Measurements from ENCODE around the gene SMCO1.
A peak's percentile ranks its signal among the peaks of the same experiment; 100 is the strongest.
"Not testable (repeated sequence)": the region's sequence is repeated elsewhere in the genome, so short reads cannot be mapped to it uniquely, and the experiment has no call there.

SMCO1 gene

DNA sequence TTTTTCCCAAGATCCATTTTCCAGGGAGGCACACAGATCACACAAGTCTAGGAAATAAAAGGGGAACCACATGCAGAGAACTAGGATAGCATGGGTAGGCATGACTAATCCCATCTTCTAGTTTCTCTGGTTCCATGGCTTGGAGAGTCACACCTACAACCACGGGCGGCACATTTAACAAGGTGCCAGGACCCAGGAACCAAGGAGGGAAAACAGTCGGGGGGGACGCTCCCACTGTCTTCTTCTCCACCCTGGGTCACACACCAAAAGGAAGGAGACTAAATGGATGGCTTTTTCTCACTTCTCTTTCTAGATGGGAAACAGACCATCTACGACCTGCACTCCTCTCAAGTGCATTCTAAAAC lies 4.6 kb upstream of the SMCO1 start:
- DNase-seq: no peak

DNA sequence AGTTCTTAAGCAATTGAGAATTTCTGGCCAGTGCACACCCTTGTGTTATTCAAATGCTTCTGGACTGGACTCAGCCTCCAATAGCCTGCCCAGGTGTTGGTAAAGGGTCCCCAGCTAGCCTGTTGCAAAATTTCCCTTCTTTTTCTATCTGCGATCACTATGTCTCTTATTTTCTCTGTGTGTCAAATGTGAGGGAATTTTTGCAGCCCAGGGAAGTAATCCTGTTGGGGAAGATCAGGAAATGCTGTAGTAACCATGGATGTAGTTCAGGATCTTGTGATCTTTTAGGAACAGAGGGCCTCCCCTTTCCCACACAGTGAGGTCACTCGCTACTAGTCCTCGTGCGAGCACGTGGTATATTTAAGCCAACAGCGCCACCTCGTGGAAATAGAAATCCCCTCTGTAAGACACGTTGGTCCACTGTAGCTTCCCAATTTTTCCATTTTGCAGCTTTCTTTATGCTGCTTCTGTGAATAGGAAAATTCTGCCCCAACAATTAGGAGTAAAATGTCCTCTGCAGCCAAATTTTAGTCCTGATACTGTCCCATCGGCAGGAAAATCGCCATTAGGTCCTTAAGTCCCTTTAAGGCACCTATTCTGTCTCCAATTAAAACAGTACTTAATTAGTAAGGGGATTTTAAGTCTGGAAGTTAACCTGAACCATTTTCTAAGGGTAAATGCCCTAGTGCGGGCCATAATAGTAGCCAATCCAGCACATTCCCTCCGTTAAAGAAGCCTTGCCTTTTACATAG lies 4.0 kb upstream of the SMCO1 start:
- peak; percentile 22 for DNase-seq

DNA sequence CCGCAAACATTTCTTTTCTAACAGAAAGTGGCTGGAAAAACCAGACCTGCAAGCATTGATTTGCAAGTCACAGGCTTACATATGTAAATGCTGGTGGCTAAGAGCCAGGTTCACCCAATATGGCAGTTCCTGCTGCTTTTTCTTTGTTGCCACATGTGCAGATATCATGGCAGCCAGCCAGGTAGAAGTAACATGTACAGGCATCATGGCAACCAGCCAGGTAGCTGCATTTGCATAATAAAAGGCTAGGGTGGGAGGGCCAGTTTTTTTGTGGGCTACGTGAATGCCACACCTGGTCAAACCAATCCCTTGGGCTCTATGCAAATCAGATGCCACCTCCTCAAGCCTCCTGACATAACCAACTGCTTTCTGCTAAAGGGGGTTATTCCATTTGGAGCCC lies 2.8 kb upstream of the SMCO1 start:
- DNase-seq: peak; percentile 97

DNA sequence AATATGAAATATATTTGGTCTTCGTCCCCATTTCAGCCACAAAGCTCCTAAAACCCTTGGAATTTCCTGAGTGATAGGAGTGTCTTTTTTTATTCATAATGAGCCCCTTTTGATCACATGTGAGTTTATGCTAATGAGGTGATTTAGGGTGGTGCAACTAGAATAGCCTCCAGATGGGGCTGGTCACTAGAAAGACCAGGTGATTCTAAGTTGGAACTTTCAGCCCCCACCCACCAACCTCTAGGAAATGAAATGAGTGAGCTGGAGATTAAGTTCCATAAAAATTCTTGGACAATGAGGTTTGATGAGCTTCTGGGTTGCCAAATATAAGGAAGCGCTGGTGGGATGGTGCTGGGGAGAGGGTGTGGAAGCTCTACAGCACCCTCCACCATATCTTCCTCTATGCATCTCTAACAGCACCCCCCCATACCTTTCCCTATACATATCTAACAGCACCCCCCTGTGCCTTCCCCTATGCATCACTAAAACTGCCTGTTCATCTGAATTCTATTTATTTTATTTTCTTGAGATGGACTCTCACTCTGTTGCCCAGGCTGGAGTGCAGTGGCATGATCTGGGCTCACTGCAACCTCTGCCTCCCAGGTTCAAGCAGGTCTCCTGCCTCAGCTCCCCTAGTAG lies 2.1 kb upstream of the SMCO1 start:
- no peak for DNase-seq

DNA sequence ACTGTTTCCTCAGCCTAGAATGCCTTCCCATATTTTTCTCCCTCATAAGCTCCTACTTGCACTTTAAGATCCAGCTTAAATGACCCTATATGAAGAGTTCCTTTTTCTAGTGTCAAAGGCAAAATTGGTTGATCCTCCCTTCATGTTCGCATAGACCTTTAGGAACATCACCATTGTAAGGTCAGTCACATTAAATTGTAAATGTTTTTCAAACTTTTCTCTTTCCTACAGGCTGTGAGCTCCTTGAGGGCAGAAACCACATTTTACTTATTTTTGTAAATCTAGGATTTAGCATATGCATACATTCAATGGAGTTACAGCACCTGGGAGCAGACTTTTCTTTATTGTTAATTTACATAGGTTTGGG lies 813 bp downstream of the SMCO1 start:
- no peak for DNase-seq

DNA sequence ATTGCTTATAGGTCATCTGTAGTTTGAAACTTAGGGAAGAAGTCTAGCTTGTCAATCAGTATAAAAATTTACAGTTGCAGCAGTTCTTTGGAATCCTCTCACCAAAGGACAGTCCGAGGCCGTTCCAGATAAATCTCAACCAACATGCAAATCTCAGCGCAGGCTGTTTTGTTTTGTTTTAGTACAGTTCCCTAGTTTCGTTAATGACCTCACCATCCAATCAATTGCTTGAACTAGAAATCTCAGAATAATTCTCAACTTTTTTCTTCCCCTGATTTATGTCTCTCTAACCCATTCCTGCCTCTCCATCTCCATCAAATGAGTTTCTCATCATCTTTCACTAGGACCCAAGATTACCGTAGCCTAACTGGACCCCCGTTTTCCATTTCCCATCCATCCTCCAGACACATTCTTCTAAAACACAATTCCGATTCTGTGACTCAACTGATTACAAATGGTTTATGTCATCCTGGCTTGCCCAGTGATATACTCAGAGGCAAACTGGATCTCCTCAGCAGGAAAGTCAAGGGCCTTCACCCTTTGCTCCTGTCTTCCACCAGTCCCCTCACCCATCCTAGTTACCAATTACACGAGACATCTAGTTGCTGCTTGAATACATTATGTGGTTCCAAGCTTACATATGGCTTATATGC lies 1.3 kb downstream of the SMCO1 start:
- DNase-seq: no peak

DNA sequence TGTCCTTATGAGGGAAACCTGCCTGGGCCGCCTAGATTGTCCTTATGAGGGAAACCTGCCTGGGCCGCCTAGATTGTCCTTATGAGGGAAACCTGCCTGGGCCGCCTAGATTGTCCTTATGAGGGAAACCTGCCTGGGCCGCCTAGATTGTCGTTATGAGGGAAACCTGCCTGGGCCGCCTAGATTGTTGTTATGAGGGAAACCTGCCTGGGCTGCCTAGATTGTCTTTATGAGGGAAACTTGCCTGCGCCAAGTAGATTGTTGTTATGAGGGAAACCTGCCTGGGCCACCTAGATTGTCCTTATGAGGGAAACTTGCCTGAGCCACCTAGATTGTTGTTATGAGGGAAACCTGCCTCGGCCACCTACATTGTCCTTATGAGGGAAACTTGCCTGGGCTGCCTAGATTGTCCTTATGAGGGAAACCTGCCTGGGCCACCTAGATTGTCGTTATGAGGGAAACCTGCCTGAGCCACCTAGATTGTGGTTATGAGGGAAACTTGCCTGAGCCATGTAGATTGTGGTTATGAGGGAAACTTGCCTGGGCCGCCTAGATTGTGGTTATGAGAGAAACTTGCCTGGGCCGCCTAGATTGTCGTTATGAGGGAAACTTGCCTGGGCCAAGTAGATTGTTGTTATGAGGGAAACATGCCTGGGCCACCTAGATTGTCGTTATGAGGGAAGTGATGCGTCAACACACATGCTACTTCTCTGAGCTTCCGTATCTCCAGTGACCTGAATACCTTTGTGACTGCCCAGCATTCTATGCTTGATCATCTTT lies 3.3 kb downstream of the SMCO1 start:
- not testable (repeated sequence) for DNase-seq

DNA sequence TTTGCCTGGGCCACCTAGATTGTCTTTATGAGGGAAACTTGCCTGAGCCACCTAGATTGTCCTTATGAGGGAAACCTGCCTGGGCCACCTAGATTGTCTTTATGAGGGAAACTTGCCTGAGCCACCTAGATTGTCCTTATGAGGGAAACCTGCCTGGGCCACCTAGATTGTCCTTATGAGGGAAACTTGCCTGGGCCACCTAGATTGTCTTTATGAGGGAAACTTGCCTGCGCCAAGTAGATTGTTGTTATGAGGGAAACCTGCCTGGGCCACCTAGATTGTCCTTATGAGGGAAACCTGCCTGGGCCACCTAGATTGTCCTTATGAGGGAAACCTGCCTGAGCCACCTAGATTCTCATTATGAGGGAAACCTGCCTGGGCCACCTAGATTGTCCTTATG lies 4.0 kb downstream of the SMCO1 start:
- DNase-seq: not testable (repeated sequence)

DNA sequence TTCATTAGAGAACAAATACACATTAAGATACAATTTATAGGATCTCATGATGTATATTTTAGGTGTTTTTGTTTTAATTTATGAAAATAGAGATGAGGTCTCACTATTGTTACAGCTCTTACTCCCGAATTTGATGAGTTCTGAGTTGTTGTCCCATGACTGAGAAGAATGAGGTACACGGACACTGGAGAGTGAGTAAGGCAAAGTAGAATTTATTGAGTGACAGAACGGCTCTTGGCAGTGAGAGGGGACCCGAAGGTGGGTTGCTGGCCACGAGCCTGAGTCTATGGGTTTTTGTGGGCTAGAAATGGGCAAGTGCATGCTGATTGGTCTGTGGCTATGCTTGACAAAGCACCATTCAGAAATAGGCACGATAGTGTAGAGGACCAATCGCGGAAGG lies 8.5 kb downstream of the SMCO1 start:
- DNase-seq: no peak

DNA sequence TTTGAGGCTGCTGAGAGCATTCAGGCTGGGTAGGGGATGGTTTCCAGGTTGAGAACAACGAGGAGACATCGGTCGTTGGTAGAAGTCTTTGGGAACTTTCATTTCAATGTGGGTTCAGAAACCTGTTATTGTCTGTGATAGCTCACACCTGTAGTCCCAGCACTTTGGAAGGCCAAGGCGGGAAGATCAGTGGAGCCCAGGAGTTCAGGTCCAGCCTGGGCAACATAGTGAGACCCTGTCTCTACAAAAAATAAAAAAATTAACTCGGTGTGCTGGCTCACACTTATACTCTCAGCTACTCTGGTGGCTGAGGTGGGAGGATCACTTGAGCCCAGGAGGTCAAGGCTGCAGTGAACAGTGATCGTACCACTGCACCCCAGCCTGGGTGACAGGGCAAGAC lies 10.6 kb downstream of the SMCO1 start:
- DNase-seq: no peak

DNA sequence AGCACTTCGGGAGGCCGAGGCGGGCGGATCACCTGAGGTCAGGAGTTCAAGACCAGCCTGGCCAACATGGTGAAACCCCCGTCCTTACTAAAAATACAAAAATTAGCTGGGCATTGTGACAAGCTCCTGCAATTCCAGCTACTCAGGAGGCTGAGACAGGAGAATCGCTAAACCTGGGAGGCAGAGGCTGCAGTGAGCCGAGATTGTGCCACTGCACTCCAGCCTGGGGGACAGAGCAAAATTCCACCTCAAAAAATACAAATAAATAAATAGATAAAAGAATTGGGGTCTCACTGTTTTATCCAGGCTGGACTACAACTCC lies 11.1 kb downstream of the SMCO1 start:
- DNase-seq: not testable (repeated sequence)

DNA sequence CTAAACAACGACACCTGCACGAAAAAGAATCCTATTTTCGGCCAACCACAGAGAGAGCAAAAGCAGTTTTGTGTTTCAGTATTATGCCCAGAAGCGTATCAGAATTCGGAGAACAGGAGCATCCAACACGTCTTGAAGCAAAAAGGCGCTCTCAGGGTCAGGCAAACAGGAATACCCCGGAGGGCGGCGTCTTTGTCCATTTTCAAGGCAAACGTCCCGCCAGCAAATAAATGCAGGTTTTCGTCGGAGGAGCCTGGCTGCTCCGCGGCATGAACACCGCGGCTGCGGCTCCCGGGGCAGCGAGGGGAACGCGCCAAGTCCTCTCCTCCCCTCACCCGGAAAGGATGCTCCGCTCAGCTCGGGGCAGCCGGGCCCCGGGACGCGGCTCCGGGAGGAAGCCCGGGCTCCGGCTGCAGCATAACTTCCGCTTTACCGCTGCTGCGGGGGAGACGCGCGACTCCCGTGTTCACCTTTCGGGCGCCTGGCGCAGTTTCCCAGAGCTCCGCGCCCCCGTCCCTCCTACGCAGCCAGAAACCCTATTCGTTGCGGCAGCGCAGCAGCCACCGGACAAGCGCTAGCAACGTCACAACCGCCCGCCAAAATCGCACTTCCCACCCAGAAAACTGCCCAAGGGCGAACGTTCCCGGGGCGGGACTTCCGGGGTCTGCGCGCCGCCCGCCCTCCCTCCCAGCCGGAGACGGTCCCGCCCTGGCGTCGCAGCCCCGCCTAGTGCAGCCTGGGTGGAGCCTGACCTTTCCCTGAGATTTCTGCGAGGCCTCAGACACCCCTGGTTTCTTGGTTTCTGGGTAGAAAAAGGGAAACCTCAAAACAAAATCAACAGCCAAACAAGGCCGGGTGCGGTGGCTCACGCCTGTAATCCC lies 11.7 kb downstream of the SMCO1 start, which contains the start of gene RNF168:
Gene RNF168, minus strand, starts transcription at position 573 of the 881 bp plus-strand sequence. CDS start 595 bp downstream, outside the sequence.
- peak; percentile 98 for DNase-seq

DNA sequence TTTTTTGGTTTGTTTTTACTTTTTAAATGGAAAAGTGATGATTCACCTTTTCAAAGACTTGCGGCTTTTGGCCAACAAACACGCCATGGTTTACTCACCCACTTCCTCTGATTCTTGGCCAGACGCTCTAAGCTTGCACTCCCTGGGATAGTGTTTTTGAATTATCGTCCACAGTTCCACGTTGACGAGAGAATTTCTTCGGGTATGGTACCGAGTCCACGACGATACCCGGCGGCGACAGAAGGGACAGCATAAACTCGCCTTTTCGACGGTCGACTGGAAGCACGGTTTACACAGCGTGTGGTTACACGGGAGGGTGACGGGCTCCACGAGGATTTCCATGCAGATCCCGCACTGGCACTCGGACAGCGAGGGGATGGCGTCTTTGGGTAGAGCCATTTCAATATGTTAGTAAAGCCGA lies 12.4 kb downstream of the SMCO1 start:
- peak; percentile 61 for DNase-seq

DNA sequence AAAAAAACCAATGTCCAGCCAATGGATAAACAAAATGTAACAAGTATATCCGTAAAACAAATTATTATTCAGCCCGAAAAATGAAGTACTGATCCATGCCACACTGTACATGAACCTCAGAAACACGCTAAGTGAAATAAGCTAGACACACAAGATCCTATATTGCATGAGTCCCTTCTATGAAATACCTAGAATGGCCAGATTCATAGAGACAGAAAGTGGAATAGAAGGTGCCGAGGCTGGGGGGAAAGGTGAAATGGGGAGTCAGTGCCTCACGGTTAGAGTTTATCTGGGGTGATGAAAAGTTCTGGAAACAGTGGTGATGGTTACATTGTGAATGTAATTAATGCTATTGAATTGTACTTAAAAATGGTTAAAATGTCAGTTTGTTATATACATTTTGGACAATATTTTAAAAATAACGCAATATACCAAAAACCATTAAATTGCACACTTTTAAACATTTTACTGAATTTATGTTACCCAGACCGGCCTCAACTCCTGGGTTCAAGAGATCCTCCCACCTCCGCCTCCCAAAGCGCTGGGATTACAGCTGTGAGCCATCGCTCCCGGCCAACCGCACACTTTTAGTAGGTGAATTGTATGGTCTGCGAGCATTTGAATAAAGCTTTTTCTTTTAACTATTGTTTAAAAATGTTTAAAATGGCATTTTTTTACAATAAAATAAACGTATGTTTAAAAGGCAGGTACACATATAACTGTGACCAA lies 13.7 kb downstream of the SMCO1 start:
- peak; percentile 21 for DNase-seq

DNA sequence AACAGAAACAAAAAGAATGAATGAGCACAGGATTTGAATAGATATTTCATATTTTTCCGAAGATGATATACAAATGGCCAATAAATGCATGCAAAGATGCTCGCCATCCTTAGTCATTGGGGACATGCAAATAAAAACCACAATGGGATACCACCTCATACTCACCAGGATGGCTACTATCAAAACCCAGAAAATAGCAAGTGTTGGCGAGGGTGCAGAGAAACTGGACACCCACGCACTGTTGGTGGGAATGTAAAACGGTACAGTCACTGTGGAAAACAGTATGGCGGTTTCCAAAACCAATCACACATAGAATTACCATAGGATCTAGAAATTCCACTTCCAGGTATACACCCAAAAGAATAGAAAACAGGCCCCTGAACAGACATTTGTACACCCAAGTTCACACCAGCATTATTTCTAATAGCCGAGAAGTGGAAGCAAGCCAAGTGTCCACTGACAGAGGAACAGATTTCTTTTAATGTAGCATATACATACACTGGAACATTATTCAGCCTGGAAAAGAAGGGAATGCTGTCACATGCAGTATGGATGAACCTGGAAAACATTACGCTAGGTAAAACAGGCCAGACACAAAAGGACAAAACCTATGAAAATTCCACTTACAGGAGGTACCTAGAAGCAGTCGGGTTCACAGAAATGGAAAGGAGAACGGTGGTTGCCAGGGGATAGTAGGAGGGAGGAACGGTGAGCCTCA lies 15.2 kb downstream of the SMCO1 start:
- DNase-seq: no peak

DNA sequence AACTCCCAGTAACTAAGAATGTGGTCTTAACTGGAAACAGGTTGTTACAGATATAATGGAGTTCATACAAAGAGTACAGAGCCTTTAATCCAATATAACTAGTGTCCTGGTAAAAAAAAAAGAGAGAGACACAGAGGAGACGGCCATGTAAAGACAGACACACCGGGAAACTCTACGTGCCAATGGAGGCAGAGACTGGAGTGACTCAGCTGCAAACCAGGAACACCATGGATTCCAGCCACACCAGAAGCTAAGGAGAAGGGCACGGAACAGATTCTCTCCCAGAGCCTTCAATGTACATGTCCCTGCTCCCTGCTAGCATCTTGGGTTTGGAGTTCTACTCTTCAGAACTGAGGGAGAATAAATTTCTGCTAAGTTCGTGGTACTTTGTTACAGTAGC lies 16.1 kb downstream of the SMCO1 start:
- no peak for DNase-seq

DNA sequence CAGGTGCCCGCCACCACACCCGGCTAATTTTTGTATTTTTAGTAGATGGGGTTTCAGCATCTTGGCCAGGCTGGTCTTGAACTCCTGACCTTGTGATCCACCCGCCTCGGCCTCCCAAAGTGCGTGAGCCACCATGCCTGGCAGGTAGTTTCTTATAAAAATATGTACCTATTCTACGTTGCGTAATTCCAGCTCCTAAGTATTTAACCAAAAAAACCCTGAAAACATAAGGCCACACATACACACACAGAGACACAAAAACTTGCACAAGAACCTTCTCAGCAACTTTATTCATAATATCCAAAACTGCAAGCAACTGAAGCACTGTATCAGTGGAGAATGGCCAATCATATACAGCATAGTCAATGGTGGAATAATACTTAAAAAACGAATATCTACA lies 16.8 kb downstream of the SMCO1 start:
- no peak for DNase-seq

DNA sequence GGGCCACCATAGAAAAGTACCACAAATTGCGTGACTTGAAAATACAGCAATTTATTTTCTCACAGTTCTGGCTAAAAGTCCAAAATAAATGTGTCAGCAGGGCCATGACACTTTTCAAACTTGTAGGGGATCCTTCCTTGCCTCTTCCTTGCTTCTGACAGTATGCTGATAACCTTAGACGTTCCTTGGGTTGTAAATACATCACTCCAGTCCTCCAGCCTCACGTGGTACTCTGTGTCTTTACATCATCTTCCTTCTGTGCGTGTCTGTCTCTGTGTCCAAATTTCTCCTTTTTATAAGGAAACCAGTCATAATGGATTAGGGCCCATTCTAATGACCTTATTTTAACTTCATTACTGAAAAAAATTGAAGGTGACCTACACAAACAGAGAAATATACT lies 19.0 kb downstream of the SMCO1 start:
- no peak for DNase-seq

DNA sequence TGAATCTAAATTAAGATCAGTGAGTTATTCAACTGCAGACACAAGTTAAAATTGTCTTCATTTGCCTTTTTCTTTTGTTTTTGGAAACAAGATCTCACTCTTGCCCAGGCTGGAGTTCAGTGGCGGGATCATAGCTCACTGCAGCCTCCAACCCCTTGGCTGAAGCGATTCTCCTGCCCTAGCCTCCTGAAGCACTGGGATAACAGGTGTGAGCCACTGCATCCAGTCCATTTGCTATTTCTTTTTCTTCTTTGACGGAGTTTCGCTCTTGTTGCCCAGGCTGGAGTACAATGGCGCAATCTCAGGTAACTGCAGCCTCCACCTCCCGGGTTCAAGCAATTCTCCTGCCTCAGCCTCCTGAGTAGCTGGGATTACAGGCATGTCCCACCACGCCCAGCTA lies 21.9 kb downstream of the SMCO1 start:
- no peak for DNase-seq

DNA sequence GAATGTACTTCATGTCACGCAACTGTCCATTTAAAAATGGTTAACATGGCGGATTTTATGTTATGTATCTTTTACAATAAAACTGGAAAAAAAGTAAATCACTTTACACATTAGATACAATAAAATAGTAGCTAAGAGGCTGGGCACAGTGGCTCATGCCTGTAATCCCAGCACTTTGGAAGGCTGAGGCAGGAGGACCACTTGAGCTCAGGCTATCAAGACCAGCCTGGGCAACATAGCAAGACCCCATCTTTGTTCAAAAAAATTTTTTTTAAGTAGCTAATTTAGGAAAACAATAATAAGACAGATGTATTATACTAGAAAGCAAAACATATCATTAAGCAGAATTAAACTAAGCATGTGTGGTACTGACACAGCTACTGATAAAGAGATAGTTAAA lies 23.1 kb downstream of the SMCO1 start:
- no peak for DNase-seq

DNA sequence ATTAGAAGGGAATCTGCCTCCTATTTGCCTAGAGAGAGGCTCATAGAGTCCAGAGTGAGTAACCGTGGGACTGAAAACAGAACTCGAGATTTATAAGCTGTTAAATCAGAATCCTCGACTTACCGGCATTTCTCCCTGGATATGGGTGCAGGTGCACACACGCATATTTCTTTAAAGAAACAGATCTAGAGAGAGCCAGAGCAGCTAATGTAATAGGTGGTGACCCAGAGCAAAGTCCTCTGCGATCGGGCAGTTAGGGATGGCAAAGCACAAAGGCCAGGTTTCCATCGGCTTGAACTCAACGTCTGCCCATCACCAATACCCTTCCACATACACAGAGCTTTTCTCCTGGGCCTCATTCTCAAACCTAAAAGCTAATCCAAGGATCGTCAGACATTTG lies 25.4 kb downstream of the SMCO1 start:
- no peak for DNase-seq
